Thoracic aorta (tissue), 2 donors: ENCODE measurements around the gene THADA. TPM values are rescaled to one million over a fixed set of nuclear protein-coding genes. Genes with fewer than 3 reads are reported as not detected.

Experiments
- ATAC-seq: fragments of 150-250 bp; one replicate; pipeline ENCODE4 v1.8.0; 2017; ENCODE audit warnings: low read depth; ENCODE audit not compliant: insufficient number of reproducible peaks, low FRiP score
- DNase-seq: peaks from one replicate; pipeline ENCODE4 v3.0.0-alpha.2; 2020; ENCODE audit warnings: low spot score
- H3K27ac ChIP-seq, 2 donors: fragments of 200-600 bp; sonication (generic); 1 replicate in 1 of 2; 2 replicates in 1 of 2; pipeline ENCODE4 v1.5.1; 2016; ENCODE audit warnings: mild to moderate bottlenecking in 2 of 2, moderate library complexity in 2 of 2
- H3K27me3 ChIP-seq: fragments of 200-600 bp; sonication (generic); replicated peaks from 2 replicates; pipeline ENCODE4 v1.6.0; 2016; ENCODE audit warnings: mild to moderate bottlenecking; ENCODE audit not compliant: insufficient read depth
- H3K36me3 ChIP-seq: fragments of 200-600 bp; sonication (generic); one replicate; pipeline ENCODE4 v1.5.1; 2016
- H3K4me1 ChIP-seq, 2 donors: fragments of 200-600 bp; sonication (generic); 1 replicate in 1 of 2; 2 replicates in 1 of 2; pipeline versions ENCODE4 v1.5.1 to v1.6.0; 2016; ENCODE audit warnings: low read depth in 2 of 2, mild to moderate bottlenecking in 1 of 2; ENCODE audit not compliant: control insufficient read depth in 1 of 2
- H3K4me3 ChIP-seq: fragments of 200-600 bp; sonication (generic); 2 replicates; pipeline ENCODE4 v1.5.1; 2016; ENCODE audit warnings: mild to moderate bottlenecking
- H3K9me3 ChIP-seq: fragments of 200-600 bp; sonication (generic); 2 replicates; pipeline ENCODE4 v1.5.1; 2016
- CTCF ChIP-seq: fragments of 200-600 bp; sonication (generic); IDR thresholded peaks from one replicate; pipeline ENCODE4 v1.5.1; 2019; ENCODE audit warnings: antibody characterized with exemption
- total RNA-seq, 2 donors: library from RNA; depleted of rRNA; stranded (reverse); fragments of >200 nt; gene quantifications; one replicate each; pipeline versions ENCODE4 v1.1.0 to v1.2.3, GENCODE V29; 2016

Gene THADA
- total RNA-seq, 2 donors from 2014 or later = 33.3 to 46.6 TPM

- Histone ChIP-seq H3K4me3 (peak overlapping the region; percentile 25), H3K27ac (peak overlapping the region; percentile 70 to 81), H3K4me1 (peaks cover 43 to 83% of the 10 kb centered on the region in 2 donors), H3K9me3 (no peaks in the 10 kb centered on the region), H3K36me3 (no peaks in the 10 kb centered on the region), H3K27me3 (no peaks in the 10 kb centered on the region)
- ATAC-seq (no peak), DNase-seq (no peak)
- no peak for TF ChIP-seq CTCF
These were observed 262.7 kb downstream of the THADA start for GRCh38 chr2:43333101-43333655.

- Histone ChIP-seq H3K4me3 (peak overlapping the region; percentile 25), H3K9me3 (no peaks in the 10 kb centered on the region), H3K36me3 (no peaks in the 10 kb centered on the region), H3K27ac (peak overlapping the region; percentile 70 to 81), H3K4me1 (peaks cover 43 to 88% of the 10 kb centered on the region in 2 donors), H3K27me3 (no peaks in the 10 kb centered on the region)
- TF ChIP-seq CTCF = no peak
- DNase-seq (no peak), ATAC-seq (no peak)
These were observed 263.2 kb downstream of the THADA start for GRCh38 chr2:43332653-43333052.

GRCh38 chr2:43331422-43331821 lies 264.4 kb downstream of the THADA start:
- no peaks in the 10 kb centered on the region for H3K27me3 ChIP-seq
- no peak for DNase-seq
- no peaks in the 10 kb centered on the region for H3K36me3 ChIP-seq
- H3K9me3 ChIP-seq = no peaks in the 10 kb centered on the region
- no peak for ATAC-seq
- H3K4me3 ChIP-seq = no peak overlapping the region
- peaks cover 35 to 85% of the 10 kb centered on the region in 2 donors for H3K4me1 ChIP-seq
- no peak for TF ChIP-seq CTCF
- H3K27ac ChIP-seq = peak overlapping the region; percentile 81 to 84

- Histone ChIP-seq H3K36me3 (no peaks in the 10 kb centered on the region), H3K9me3 (no peaks in the 10 kb centered on the region), H3K27ac (peak overlapping the region; percentile 81 to 84), H3K4me1 (peaks cover 39 to 90% of the 10 kb centered on the region in 2 donors), H3K4me3 (no peak overlapping the region), H3K27me3 (no peaks in the 10 kb centered on the region)
- no peak for TF ChIP-seq CTCF
- ATAC-seq = no peak
- no peak for DNase-seq
These were observed 266.2 kb downstream of the THADA start for GRCh38 chr2:43329637-43330036.

GRCh38 chr2:43328832-43329231 lies 267.0 kb downstream of the THADA start:
- Histone ChIP-seq H3K4me3 (no peak overlapping the region), H3K9me3 (no peaks in the 10 kb centered on the region), H3K36me3 (no peaks in the 10 kb centered on the region), H3K4me1 (peaks cover 40 to 90% of the 10 kb centered on the region in 2 donors), H3K27me3 (no peaks in the 10 kb centered on the region), H3K27ac (peak overlapping the region; percentile 81 to 84)
- ATAC-seq (no peak), DNase-seq (no peak)
- no peak for TF ChIP-seq CTCF
